Endothelial cell (in vitro differentiated cells): ENCODE data around the gene PDK2. TPM values are rescaled to one million over a fixed set of nuclear protein-coding genes. Genes with fewer than 3 reads are reported as not detected.
A peak's percentile ranks its signal among the peaks of the same experiment; 100 is the strongest.

Source experiments
- DNase-seq: peaks from one replicate; pipeline ENCODE4 v3.0.0; 2021; ENCODE audit warnings: low spot score
- H3K27ac Mint-ChIP-seq: one replicate; pipeline ENCODE4 v1.8.0; 2021; ENCODE audit warnings: mixed read lengths, inconsistent platforms; ENCODE audit not compliant: unreplicated experiment
- H3K27me3 Mint-ChIP-seq: one replicate; pipeline ENCODE4 v1.8.0; 2021; ENCODE audit warnings: mild to moderate bottlenecking, moderate library complexity, mixed read lengths, inconsistent platforms; ENCODE audit not compliant: unreplicated experiment
- H3K36me3 Mint-ChIP-seq: one replicate; pipeline ENCODE4 v1.8.0; 2021; ENCODE audit warnings: mild to moderate bottlenecking, low read depth, mixed read lengths, inconsistent platforms; ENCODE audit not compliant: unreplicated experiment
- H3K4me1 Mint-ChIP-seq: one replicate; pipeline ENCODE4 v1.8.0; 2021; ENCODE audit warnings: mild to moderate bottlenecking, mixed read lengths, inconsistent platforms; ENCODE audit not compliant: unreplicated experiment
- H3K4me3 Mint-ChIP-seq: one replicate; pipeline ENCODE4 v1.8.0; 2021; ENCODE audit warnings: mild to moderate bottlenecking, mixed read lengths, inconsistent platforms; ENCODE audit not compliant: unreplicated experiment
- H3K9me3 Mint-ChIP-seq: one replicate; pipeline ENCODE4 v1.8.0; 2021; ENCODE audit warnings: mixed read lengths, inconsistent platforms; ENCODE audit not compliant: unreplicated experiment
- CTCF ChIP-seq: fragments of 200-600 bp; sonication (generic); IDR thresholded peaks from one replicate; pipeline ENCODE4 v1.5.0; 2021; ENCODE audit warnings: antibody characterized with exemption; ENCODE audit not compliant: unreplicated experiment
- total RNA-seq: library from RNA; stranded (reverse); fragmentation: NEBNext Ultra II Directional; extraction: Animal tissue kit (Norgen Biotek cat#: 25700); gene quantifications from one replicate; pipeline ENCODE4 v1.2.1, GENCODE V29; 2021; ENCODE audit not compliant: unreplicated experiment

PDK2 gene
- total RNA-seq, 1 donor from 2014 or later, result 37.1 TPM

- peaks cover 20% of the 10 kb centered on the region for H3K36me3 Mint-ChIP-seq
- no peak for DNase-seq
- H3K9me3 Mint-ChIP-seq, result no peaks in the 10 kb centered on the region
- H3K27ac Mint-ChIP-seq, result no peak overlapping the region
- no peak for TF ChIP-seq CTCF
- peak overlapping the region; percentile 35 for H3K4me3 Mint-ChIP-seq
- peaks cover 6% of the 10 kb centered on the region for H3K27me3 Mint-ChIP-seq
- no peaks in the 10 kb centered on the region for H3K4me1 Mint-ChIP-seq
Observed at GRCh38 chr17:50107790-50108414, 12.8 kb downstream of the PDK2 start.

- Mint-ChIP-seq H3K9me3 (no peaks in the 10 kb centered on the region), H3K4me3 (peak overlapping the region; percentile 18), H3K27ac (peak overlapping the region; percentile 45), H3K4me1 (no peaks in the 10 kb centered on the region), H3K36me3 (peaks cover 20% of the 10 kb centered on the region), H3K27me3 (peaks cover 5% of the 10 kb centered on the region)
- TF ChIP-seq CTCF, result no peak
- no peak for DNase-seq
Observed at GRCh38 chr17:50108556-50108955, 13.4 kb downstream of the PDK2 start.

GRCh38 chr17:50109207-50109606, 14.1 kb downstream of the PDK2 start:
- no peak overlapping the region for H3K4me3 Mint-ChIP-seq
- H3K9me3 Mint-ChIP-seq, result no peaks in the 10 kb centered on the region
- no peak for TF ChIP-seq CTCF
- H3K36me3 Mint-ChIP-seq, result peaks cover 20% of the 10 kb centered on the region
- H3K4me1 Mint-ChIP-seq, result no peaks in the 10 kb centered on the region
- no peak for DNase-seq
- H3K27ac Mint-ChIP-seq, result no peak overlapping the region
- H3K27me3 Mint-ChIP-seq, result peaks cover 10% of the 10 kb centered on the region

- Mint-ChIP-seq H3K9me3 (no peaks in the 10 kb centered on the region), H3K4me3 (no peak overlapping the region)
- no peak for DNase-seq
Observed at GRCh38 chr17:50109785-50110184, 14.6 kb downstream of the PDK2 start.

More at GRCh38 chr17:50109785-50110184, 14.6 kb downstream of the PDK2 start:
- Mint-ChIP-seq H3K27ac (no peak overlapping the region), H3K36me3 (peaks cover 23% of the 10 kb centered on the region), H3K27me3 (peaks cover 11% of the 10 kb centered on the region), H3K4me1 (no peaks in the 10 kb centered on the region)
- TF ChIP-seq CTCF, result no peak
